OCI-LY3 (cell line): ENCODE results near the gene SPIRE1.

Source experiments
- H2AFZ ChIP-seq: fragments of 200-600, 300-600 bp; shearing (Covaris generic); 2 replicates; pipeline ENCODE4 v1.6.0; 2014; ENCODE audit warnings: antibody characterized with exemption, low read depth, low read length
- H3K27ac ChIP-seq: fragments of 200-600, 300-600 bp; sonication (generic); 2 replicates; pipeline ENCODE4 v1.5.1; 2014; ENCODE audit warnings: mild to moderate bottlenecking, low read length, moderate library complexity, mixed read lengths
- H3K27me3 ChIP-seq: fragments of 200-600, 300-600 bp; sonication (generic); 2 replicates; pipeline ENCODE4 v1.6.1; 2014; ENCODE audit warnings: low read depth, low read length, mixed read lengths
- H3K36me3 ChIP-seq: fragments of 200-600, 300-600 bp; sonication (generic); replicated peaks from 2 replicates; pipeline ENCODE3; 2014; ENCODE audit warnings: low read depth, low read length, mixed read lengths
- H3K4me1 ChIP-seq: fragments of 300-600, 200-600 bp; sonication (generic); 2 replicates; pipeline ENCODE4 v1.6.1; 2014; ENCODE audit warnings: low read length, mixed read lengths
- H3K4me2 ChIP-seq: fragments of 200-600, 300-600 bp; sonication (generic); 2 replicates; pipeline ENCODE4 v1.6.1; 2014; ENCODE audit warnings: low read length, mixed read lengths
- H3K4me3 ChIP-seq: fragments of 300-600, 200-600 bp; sonication (generic); 2 replicates; pipeline ENCODE4 v1.5.1; 2014; ENCODE audit warnings: antibody characterized with exemption, mild to moderate bottlenecking, low read length, moderate library complexity
- H3K79me2 ChIP-seq: fragments of 300-600, 200-600 bp; shearing (Covaris generic); 2 replicates; pipeline ENCODE4 v1.6.1; 2014; ENCODE audit warnings: mild to moderate bottlenecking, low read length, mixed read lengths
- H3K9ac ChIP-seq: fragments of 300-600, 200-600 bp; shearing (Covaris generic); 2 replicates; pipeline ENCODE4 v1.6.0; 2014; ENCODE audit warnings: mild to moderate bottlenecking, low read length, moderate library complexity
- H3K9me3 ChIP-seq: fragments of 200-600, 300-600 bp; shearing (Covaris generic); 2 replicates; pipeline ENCODE4 v1.6.1; 2014; ENCODE audit warnings: low read length, mixed read lengths; ENCODE audit not compliant: insufficient read depth
- H4K20me1 ChIP-seq: fragments of 200-600, 300-600 bp; sonication (generic); 2 replicates; pipeline ENCODE4 v1.6.1; 2016; ENCODE audit warnings: low read length, mixed read lengths; ENCODE audit not compliant: insufficient read depth
- CTCF ChIP-seq: fragments of 200-600, 300-600 bp; sonication (generic); IDR thresholded peaks from 2 replicates; pipeline ENCODE4 v1.5.1; 2014; ENCODE audit warnings: antibody characterized with exemption, low read length, low read depth
- EZH2phosphoT487 ChIP-seq: fragments of 200-600 bp; shearing (Covaris generic); IDR thresholded peaks from 2 replicates; pipeline ENCODE4 v1.6.1; 2018; ENCODE audit warnings: antibody characterized with exemption, mixed run types, low read depth

SPIRE1 gene

DNA sequence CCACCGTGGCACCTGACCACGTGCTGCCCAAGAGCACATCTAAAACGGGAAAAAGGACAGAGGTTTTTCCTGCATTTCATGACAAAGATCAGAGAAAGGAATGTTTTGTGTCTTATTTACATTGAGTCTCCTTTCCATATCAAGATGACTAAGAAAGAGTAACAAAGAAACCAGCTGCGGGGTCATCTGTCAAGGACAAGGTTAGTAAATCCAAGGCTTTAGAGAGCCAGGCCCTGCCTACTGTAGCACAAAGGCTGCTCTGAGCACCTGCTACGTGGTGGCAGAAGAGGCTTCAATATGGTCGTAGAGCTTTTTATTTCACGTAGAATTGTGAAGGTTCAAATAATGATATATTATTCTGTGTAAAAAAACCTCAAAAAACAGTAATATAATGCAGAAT lies 199.1 kb downstream of the SPIRE1 start:
- Histone ChIP-seq H2AFZ (no peak overlapping the region), H3K27ac (no peak overlapping the region), H3K4me2 (no peak overlapping the region), H3K27me3 (no peaks in the 10 kb centered on the region), H3K79me2 (no peaks in the 10 kb centered on the region), H3K36me3 (peaks cover 2% of the 10 kb centered on the region), H3K9ac (no peak overlapping the region), H3K4me3 (no peak overlapping the region), H4K20me1 (no peaks in the 10 kb centered on the region), H3K4me1 (no peaks in the 10 kb centered on the region), H3K9me3 (no peaks in the 10 kb centered on the region)
- TF ChIP-seq EZH2phosphoT487 (no peak), CTCF (no peak)

- Histone ChIP-seq H3K9ac (no peak overlapping the region), H3K4me2 (no peak overlapping the region), H2AFZ (no peak overlapping the region), H3K79me2 (no peaks in the 10 kb centered on the region), H3K36me3 (peaks cover 2% of the 10 kb centered on the region), H3K27ac (no peak overlapping the region), H3K27me3 (no peaks in the 10 kb centered on the region), H3K4me1 (no peaks in the 10 kb centered on the region), H4K20me1 (no peaks in the 10 kb centered on the region), H3K4me3 (no peak overlapping the region), H3K9me3 (no peaks in the 10 kb centered on the region)
- TF ChIP-seq EZH2phosphoT487 (no peak), CTCF (no peak)
These were observed 201.5 kb downstream of the SPIRE1 start for GRCh38 chr18:12456441-12456840.

DNA sequence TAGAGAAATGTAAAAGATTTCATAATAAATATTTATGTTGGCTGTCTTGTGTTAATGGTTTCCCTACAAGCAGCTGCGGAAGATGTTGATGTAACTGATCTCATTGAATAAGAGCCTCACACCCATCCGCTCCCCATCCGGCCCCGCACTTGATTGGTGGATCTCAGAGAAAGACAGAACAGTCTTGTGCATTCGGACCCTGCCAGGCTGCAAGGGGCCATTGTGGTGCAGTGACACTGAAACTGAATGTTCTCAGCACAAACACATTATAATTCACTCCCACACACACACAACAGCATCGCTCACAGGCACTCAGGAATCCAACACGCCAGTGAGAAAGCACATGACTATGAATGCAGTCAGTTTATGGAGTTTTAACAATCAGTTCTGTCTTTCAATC lies 202.4 kb downstream of the SPIRE1 start:
- no peak overlapping the region for H3K9ac ChIP-seq
- H3K4me3 ChIP-seq, result no peak overlapping the region
- no peak overlapping the region for H3K4me2 ChIP-seq
- H3K27ac ChIP-seq, result no peak overlapping the region
- no peaks in the 10 kb centered on the region for H3K9me3 ChIP-seq
- H3K36me3 ChIP-seq, result peaks cover 2% of the 10 kb centered on the region
- no peaks in the 10 kb centered on the region for H4K20me1 ChIP-seq
- no peaks in the 10 kb centered on the region for H3K4me1 ChIP-seq
- no peak for TF ChIP-seq EZH2phosphoT487
- TF ChIP-seq CTCF, result no peak
- no peaks in the 10 kb centered on the region for H3K79me2 ChIP-seq
- no peak overlapping the region for H2AFZ ChIP-seq
- no peaks in the 10 kb centered on the region for H3K27me3 ChIP-seq

- TF ChIP-seq EZH2phosphoT487, result no peak
- TF ChIP-seq CTCF, result no peak
- H3K27me3 ChIP-seq, result no peaks in the 10 kb centered on the region
- H2AFZ ChIP-seq, result no peak overlapping the region
- no peak overlapping the region for H3K9ac ChIP-seq
- H4K20me1 ChIP-seq, result no peaks in the 10 kb centered on the region
- H3K79me2 ChIP-seq, result no peaks in the 10 kb centered on the region
- H3K4me1 ChIP-seq, result no peaks in the 10 kb centered on the region
- no peak overlapping the region for H3K4me3 ChIP-seq
- H3K9me3 ChIP-seq, result no peaks in the 10 kb centered on the region
- peaks cover 7% of the 10 kb centered on the region for H3K36me3 ChIP-seq
- no peak overlapping the region for H3K4me2 ChIP-seq
- no peak overlapping the region for H3K27ac ChIP-seq
These were observed 205.1 kb downstream of the SPIRE1 start for GRCh38 chr18:12452784-12453183.
